Right kidney (tissue), 1 donor: ENCODE results near the gene IQSEC1.

Source experiments
- DNase-seq: peaks from one replicate; pipeline ENCODE4 v3.0.0-alpha.2; 2016

IQSEC1 gene

GRCh38 chr3:12954180-12954579 is 119.0 kb downstream of the IQSEC1 start:
- DNase-seq: no peak

- no peak for DNase-seq
Observed at GRCh38 chr3:12953201-12953995, 119.8 kb downstream of the IQSEC1 start.

DNA sequence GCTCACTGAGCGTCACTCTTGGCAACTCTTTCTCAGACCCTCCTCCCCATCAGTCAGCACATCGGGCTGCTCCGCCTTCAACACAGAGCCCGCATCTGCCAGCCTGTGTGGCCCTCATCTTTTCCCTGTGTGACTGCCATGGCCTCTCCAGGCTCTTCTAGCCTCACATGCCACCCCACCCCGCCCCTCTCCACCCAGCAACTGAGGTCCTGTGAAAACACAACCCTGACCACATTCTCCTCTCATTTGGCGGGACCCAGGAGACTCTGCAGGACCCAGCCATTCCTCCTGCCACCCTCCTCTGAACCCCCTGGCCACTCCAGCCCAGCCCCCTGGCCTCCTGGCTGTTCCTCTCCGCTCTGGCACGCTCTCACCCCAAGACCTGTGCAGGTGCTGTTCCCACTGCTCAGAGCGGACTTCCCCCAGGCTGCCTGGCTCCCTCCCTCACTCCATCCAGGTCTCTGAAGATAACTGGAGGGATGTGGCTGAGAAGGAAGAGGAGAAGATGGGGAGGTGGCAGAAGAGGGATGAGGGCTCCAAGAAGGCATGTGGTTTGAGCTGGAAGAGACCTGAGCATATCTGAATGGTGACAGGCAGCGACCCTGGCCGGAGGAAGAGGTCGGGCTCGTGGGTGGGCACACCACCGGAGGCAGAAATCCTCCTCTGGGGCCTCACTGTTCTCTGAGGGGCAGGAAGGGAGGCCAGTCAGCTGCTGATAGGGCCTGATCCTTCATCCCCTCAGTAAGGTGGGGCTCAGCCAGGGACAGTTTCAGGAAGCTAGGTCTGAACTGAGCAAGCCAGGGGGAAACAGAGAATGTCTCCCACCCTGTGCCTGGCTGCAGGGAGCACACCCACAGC is 120.7 kb downstream of the IQSEC1 start:
- DNase-seq: no peak

DNA sequence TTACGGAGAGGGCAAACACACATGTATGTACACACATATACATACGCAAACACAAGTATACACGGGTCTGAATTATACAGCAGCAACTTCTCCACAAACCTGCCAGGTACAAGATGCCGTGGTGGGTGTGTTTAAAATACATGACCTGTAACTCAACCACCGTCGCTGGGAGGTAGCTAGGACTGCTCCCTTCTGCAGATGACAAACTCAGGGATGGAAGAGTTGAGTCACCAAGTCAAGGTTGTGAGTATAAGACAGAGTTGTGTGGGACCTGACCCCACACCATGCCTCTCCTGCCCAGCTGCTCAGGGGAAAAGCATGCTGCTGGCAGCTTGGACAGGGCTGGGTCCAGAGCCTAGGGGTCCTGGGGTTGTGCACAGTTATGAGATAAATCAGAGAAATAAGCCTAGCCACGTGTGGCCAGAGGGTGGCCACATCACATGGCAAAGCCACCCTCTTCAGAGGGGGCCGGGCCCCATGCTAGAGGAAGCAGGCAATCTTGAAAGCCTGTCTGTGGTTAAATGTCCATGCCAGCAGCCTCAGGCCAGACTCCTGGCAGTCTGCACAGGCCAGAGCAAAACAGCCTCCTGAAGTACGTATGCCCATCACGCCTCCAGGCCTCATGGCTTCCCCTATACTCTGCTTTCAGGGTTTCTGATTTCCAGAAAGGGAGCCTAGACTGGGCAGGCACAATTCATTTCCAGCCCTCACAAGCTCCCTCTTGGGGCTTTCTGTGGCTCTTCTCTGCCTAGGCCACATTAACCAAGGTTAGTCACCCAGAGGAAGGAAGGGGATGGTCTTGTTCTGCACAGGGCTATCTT is 124.1 kb downstream of the IQSEC1 start:
- no peak for DNase-seq

DNA sequence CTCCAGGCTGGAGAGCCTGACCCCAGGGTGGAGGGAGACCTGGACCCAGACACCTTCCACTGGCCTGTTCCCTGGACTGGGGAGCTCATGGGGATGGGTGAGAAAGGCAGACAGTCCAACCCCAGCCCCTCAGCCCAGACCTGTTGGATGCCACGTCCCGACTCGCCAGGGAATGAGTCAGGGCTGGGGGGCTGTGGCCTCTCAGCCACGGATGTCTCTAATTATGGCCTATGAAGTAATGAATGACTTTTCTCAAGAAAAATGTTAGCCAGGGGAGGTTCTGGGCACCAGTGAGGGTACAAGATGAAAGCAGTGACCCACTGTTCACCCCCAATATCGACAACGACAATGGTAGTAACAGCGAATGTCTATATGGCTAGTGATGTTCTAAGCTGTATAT is 124.9 kb downstream of the IQSEC1 start:
- no peak for DNase-seq

DNA sequence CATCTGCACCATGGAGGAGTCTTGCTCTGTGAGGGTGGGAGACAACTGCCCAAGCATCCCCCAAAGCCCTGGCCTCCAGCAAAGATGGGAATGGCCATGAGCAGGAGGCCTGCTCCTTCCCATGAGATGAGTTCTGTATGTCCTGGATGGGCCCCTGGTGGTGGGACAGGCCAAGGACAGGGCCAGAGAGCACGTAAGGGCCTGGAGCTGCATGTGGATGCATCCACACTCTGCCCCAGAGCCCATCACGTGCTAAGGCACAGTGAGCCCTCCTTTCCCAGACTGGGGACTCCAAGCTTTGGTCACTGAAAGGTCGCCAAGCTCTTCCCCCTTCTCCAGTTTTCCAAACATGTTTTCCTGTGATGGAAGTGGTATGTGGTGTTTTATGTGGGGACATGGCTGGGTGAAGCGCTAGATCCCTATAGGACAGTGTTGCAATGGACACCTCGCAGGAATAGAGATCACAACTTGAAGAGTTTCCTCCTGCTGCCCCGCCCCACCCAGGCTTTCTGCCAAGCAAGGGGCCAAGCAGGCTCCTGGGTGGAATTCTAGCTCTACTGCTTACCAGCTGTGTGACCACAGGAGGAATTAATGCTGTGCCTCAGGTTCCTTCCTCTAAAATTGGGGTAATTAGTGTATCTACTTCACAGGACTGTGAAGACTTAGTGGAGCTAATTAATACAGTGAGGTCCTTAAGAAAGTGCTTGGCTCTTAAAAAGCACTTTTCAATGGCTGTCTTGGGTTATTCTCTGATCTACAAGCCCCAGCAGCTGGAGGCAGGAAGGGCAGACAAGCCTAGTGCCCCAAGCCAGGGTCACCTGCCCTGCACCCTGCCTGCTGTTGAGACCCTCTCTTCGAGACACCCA is 125.5 kb downstream of the IQSEC1 start:
- DNase-seq: no peak

DNA sequence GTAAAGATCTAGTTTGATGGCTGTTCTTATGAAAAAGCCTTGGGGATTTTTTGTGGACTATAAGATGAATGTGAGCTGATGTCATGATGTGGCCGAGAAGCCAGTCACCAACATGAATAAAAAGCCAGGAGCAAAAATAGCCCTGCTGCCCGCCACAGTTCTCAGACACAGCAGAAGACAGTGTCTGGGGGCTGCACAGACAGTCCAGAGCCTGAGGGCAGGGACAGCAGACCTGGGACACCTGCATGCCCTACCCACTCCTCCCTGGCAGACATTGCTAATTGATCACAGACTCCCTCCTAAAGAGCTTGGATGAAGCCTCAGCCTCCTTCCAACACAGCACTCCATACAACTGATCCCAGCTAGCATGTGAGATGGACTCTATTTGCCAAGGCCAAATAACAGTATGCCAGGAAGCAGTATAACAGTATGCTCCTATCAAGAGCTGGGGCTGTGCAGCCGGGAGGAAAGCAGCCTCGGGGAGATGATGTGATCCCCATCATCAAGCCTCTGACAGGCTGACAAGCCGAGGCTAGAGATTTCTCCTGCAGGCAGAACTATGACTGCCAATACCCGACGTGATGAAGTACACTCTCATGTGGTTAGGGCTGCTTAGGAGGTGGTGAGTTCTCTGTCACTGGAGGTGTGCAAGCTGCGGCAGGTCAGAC is 126.4 kb downstream of the IQSEC1 start:
- no peak for DNase-seq

DNA sequence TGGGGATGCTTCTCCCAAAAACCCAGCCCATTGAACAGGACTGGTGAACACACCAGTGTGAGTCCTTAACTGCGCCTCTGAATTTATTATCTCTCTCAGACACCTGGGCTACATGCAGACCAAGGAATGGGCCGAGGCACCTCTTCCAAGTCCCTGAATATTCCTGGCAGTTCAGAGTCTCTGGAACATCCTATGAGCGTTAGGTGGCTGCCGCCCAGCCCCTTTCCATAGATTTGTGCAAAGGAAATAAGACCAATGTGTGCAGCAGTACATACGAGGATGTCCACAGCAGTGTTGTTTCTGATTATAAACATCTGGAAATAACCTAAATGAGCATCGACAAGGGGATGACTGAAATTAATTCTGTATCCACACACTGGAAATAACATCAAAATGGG is 127.0 kb downstream of the IQSEC1 start:
- no peak for DNase-seq

DNA sequence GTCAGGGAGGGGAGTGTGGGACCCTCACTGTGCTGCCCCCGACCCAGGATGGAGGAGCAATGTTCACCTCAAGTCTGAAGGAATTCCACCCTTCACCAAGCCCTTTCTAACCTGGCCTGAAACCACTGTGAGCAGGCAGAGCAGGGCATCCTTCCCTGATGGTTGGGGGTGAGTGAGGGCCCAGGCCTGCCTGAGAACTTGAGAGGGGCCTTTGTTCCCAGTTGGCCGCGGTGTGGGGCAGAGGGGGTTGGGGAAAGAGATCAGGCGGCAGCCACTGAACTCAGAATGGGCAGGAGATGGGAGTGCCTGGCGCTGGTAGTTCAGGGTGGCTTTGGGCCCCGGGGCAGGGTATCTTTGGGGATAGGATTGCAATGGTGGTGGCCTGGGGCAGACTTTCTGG is 128.4 kb downstream of the IQSEC1 start:
- DNase-seq: no peak

DNA sequence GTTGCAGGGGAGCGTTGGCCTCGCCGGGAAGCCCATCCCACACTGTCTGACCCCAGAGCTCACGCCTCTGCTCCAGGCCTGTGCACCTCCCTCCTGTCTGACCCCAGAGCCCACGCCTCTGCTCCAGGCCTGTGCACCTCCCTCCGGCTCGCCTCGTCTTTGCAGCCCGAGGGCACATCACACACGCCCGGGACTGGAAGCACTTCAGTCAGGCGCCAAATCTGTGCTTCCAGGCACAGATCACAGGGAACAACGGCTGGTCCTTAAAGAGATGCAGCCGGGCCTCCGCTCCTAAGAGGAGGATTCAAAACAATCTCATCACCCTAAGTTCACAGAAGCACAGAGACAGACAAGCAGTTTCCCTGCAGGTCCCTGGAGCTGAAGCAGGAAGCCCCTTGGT is 128.8 kb downstream of the IQSEC1 start:
- peak; percentile 52 for DNase-seq

DNA sequence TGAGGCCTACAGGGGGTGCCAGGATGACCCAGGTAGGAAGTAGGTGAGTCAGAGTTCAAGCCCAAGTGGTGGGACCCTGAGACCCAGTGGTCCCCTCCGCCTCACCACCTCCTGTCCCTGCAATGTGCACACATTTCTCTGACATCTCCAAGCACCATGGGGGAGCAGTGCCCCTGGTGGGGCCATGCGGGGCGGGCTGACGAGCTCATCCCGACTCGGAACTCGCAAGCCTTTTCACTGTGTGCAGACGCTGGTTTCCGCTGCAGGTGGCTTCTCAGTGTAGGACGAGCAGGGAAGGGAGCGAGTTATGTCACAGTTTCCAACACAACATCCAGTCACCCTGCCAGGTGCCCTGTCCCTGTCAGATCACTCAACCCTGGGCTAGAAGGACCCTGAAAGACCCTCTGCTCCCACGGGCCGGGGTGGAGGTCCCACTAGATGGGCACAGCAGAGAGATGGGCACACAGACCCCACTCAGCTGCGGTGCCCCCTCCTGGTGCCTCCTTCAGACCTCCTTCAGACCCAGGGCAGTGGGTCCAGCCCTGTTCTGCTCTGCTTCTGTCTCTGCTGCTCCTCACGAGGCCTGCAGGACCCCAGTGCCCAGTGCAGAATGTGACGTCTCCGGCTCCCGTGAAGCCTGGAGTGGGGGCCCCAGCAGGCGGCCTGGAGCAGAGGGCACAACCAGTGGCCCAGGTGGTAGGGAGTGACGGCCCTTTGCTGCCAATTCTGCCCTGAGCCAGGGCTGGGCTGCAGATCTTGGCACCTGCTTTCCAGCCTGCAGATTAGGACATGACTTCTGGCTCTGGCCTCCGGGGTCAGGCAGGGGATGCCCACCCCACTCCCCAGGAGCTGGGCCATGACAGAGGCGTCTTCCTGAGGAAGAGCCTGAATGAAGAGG is 129.9 kb downstream of the IQSEC1 start:
- no peak for DNase-seq

- no peak for DNase-seq
Observed at GRCh38 chr3:12941495-12942023, 131.7 kb downstream of the IQSEC1 start.

DNA sequence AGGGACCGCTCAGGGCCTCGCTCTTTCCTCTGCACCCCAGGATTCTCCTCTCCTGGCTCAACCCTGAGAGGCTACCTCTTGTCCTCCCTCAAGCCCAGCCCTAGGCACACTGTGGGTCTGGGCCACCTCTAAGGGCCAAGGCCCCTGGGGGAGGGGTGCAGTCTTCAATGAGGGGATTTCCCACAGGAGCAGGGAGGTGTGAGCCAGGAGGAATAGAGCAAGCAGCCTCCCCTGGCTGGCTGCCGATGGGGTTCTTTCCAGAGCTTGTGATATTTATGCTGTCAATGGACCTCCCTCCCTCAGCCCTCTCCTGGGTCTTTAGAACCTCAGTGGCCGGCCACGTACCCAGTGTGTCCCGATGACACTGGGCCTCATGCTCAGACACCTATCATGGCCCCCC is 132.4 kb downstream of the IQSEC1 start:
- DNase-seq: no peak

DNA sequence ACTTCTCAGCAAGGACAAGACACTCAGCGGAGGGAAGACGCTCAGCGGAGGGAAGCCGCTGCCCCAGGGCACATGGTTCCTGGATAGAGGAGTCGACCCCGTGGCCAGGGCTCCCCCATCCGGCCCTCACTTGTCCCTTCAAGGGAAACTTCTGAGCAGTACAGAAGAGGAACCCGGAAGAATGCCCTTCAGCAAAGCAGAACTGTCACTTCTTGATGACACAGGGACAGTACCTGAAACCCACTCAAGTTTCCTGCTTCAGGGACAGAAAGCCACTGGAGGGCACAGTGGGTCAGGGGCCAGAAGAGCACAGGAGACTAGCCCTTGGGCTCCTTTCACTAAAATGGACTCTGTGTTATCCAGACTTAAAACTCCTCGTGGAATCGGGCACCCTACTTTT is 134.1 kb downstream of the IQSEC1 start:
- no peak for DNase-seq

GRCh38 chr3:12938258-12938711 is 134.9 kb downstream of the IQSEC1 start:
- no peak for DNase-seq

DNA sequence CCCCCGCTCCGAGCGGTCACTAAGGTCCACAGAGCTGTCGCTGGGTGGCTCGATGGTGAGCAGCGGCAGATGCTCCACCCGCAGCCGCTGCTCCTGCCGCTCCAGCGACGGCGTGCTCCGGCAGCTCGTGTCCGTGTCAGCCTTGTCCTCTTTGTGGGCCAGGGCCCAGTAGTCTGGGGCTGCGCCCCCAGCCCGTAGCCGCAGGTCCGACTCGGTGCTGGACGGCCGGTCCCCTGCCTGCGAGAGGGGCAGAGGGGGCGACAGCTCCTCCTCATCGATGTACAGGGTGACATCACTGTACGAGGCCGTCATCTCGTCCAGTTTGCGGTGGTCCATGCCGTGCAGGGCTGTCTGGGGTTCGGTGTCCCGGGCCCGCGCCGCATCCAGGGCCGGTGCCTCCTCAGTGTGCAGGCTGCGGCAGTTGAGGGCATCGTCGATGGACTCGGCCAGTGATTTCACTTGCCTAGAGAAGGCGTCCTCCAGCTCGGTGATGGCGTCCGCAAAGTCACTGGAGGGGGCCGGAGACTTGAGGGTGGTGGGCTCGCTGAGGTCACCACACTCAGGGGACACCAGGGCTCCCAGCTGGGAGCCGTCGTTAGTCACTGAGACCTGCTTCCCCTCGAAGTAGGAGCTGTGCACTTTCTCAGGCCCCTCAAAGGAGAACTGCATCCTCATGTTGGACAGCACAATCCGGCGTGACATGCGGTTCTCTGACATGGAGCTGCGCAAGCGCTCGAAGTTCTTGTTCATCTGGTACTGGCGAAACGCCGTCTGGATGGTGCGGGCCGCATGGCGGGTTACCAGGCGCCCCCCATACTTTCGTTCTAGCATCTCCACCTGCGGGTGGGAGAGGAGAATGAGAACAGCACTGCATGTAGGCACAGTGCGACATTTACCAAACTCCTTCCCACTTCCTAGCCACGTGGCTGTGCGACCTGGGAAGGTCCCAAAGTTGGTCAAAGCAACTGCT is 137.1 kb downstream of the IQSEC1 start:
- DNase-seq: no peak

GRCh38 chr3:12935023-12935860 is 138.0 kb downstream of the IQSEC1 start:
- DNase-seq: no peak

DNA sequence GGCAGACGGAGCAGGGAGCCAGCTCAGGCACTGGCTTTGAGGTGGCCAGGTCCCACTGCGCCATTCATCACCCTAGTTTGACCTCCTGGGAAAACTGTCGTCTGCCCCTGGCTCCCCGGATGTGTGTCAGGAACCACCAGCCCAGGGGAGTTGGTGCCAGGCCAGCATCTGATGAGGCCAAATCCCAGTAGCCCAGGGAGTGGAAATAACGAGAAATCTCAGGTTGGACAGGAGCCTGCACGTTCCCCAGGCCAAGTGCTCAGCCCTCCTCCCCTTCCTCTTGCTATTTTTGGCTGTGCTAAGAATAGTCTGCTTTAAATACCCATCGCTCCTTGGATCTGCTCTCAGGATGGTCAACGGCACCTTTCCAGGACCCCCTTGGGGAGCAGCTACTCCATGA is 138.8 kb downstream of the IQSEC1 start:
- DNase-seq: no peak
